ENCODE measurements around the gene ZNF318.

The ZNF318 gene

DNA sequence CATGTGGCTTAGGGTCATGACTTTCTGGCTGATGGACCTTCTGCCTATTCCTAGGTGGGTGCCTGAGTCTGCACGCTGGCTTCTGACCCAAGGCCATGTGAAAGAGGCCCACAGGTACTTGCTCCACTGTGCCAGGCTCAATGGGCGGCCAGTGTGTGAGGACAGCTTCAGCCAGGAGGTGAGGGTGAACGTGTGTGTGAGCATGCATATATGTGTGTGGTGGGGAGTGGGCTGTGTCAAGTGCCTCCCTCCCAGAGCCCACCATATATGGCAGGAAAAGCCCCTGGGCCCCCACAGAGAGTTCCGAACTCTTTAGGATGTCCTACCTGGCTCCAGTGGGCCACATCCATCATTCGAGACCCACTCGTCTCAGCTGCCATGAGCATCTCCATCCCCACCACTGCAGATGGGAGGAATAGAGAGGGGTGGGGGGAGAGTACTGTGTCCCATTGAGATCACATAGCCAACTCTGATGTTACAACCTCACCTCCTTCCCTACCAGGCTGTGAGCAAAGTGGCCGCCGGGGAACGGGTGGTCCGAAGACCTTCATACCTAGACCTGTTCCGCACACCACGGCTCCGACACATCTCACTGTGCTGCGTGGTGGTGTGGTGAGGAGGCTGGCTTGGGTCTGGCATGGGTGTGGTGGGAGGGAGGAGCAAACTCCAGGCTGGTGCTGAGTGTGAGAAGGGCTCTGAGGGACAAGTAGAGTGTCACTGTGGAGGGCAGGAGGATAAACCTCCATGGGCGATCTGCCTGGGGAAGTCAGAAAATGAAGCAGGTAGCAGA, 68.2 kb downstream of the ZNF318 start:
- DNase-seq (ENCODE audit: low read depth), result no peak

DNA sequence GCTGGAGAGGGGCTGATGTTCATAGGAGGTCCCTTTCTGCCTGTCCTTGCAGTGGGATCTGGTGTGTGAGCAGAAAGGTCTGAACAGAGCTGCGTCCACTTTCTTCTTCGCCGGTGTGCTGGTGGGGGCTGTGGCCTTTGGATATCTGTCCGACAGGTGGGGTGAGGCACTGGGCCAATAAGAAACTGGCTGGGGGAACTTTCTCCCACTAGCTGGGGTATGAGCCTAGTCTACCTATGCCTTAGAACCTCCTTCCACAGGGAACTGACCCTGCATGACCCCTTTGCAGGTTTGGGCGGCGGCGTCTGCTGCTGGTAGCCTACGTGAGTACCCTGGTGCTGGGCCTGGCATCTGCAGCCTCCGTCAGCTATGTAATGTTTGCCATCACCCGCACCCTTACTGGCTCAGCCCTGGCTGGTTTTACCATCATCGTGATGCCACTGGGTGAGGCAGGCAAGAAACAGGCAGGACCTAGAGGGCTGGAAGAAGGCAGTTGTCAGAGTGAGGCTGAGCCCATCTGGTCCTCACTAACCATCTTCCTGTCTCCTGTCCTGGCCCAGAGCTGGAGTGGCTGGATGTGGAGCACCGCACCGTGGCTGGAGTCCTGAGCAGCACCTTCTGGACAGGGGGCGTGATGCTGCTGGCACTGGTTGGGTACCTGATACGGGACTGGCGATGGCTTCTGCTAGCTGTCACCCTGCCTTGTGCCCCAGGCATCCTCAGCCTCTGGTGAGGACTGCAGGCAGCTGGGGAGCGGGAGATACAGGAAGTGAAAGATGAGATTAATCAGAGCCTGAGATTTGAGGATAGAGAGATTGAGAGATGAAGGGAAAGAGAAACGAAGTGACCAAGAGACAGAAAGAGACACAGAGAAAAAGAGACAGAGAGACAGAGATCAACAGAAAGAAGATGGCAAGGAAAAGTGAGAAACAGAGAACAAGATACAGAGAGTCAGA, 69.8 kb downstream of the ZNF318 start:
- no peak for DNase-seq (ENCODE audit: low read depth)

DNA sequence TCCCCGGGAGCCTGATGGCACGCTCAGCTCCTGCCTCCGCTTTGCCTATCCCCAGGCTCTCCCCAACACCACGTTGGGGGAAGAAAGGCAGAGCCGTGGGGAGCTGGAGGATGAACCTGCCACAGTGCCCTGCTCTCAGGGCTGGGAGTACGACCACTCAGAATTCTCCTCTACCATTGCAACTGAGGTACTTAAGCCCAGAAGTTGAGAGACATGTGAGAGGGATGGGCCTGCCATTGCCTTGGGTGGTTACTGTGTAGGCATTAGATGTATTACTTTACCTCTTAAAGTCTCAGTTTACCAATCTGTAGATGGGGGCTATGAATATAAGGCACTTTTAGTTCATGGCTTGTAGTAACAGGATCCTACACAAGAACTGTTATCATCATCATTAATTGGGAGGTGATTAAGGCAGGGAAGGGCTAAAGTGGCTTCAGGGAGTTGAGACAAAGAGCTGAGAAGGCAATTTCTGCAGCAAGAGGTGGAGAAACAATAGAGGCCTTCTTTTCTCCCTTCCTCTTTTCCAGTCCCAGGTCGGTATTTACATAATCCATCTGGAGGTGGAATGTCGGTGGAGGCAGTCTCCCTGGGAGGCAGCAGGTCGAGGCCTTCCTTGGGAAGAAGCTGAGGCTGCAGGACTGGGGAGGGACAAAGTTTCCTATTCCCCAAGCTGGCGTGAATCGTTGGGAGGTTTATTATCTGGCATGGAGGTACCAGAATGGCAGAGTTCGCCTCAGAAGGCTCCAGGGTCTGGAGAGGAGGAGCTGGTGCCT, 70.7 kb downstream of the ZNF318 start:
- DNase-seq (ENCODE audit: low read depth), result no peak

DNA sequence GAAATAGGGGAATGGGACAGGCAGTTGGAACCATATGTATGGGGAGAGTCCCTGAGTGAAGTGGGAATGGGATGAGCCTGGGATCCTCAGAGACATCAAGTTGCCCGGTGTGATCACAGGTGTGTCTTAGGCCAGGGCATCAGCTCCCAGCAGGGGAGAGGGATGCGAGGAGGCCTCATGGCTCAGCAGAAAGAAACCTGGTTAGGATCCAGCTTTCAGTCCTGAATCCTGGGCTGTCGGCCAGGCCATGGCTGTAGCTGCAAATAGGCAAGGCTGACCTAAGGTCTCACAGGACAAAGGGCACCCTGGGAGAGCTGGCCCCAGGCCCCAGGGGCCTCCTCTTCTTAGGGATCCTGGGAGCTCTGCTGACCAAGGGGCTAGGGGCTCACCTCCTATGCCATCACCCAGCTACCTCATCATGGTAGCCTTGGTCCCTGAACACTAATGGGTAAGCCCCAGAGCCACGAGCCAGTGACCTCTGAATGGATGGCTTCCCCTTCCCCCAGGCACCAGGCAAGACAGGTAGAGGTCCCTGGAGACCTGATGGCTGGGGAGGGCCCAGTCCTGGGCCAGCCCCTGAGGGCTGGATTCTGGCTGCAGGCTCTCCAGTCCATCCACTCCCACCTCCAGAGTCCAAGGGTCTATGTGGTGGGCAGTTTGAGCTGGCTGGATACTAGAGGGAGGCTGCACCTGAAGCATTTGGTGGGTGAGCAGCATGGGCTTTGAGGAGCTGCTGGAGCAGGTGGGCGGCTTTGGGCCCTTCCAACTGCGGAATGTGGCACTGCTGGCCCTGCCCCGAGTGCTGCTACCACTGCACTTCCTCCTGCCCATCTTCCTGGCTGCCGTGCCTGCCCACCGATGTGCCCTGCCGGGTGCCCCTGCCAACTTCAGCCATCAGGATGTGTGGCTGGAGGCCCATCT, 71.5 kb downstream of the ZNF318 start, which contains the start of gene SLC22A7:
SLC22A7 (plus strand) TSS at position 617 of the 921 bp plus-strand sequence; CDS start at position 716, 99 bp downstream.
- DNase-seq (ENCODE audit: low read depth), result no peak

DNA sequence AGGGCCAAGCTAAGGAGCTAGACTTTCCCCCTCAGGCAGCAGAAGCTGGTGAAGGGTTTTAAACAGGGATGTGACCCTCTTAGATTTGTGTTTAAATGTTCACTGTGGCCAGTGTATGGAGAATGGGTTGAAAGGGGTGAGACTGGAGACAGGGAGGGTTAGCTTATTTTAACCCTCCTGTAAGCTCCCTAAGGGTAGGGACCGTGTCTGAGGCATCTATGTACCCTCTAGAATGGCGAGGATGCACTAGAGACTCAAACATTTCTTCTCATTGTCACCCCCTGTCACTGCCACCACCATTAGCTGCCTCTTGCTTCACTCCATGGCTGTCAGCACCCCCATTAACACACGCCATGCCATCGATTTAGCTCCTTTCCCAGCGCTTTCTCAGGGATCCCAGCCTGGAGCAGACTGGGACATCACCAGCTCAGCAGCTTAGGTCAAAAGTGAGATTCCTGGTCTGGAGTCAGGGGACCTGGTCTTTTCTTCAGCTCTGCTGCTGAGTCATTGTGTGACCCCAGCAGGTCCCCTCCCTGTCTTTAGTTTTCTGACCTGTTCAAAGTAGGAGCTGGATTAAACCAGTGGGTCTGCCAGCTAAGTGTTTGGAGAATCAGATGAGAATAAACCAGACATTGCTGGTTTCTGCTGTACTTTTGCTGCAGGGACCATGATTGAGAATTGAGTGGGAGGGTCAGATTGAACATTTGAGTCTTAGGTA, 72.5 kb downstream of the ZNF318 start:
- DNase-seq (ENCODE audit: low read depth), result no peak

DNA sequence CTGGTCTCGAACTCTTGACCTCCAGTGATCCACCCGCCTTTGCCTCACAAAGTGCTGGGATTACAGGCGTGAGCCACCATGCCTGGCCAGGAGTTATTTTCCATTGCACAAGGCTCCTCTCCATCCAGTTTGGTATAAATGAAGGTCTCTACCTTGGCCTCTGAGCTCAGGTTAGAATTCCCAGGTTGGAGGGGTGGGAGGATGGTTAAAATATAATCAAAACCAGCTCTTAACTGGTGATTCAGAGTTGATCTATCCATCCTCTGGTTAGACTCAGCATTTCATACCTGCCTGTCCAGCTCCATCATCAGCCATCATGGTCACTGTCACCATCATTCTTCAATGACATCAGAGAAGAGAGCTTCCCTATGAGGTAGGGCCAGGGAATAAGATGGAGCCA, 74.0 kb downstream of the ZNF318 start:
- DNase-seq (ENCODE audit: low read depth), result no peak

DNA sequence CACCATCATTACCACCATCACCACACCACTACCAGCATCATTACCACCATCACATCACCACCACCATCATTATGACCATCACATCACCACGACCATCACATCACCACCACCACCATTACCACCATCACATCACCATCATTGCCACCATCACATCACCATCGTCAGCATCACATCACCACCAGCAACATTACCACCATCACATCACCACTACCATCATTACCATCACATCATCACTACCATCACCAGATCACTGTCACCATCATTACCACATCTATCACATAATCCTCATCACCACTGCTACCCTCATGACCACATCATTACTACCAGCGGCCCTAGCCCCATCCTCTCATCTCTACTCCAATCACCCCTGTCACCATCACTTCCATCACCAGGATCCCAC, 74.9 kb downstream of the ZNF318 start:
- no peak for DNase-seq (ENCODE audit: low read depth)

DNA sequence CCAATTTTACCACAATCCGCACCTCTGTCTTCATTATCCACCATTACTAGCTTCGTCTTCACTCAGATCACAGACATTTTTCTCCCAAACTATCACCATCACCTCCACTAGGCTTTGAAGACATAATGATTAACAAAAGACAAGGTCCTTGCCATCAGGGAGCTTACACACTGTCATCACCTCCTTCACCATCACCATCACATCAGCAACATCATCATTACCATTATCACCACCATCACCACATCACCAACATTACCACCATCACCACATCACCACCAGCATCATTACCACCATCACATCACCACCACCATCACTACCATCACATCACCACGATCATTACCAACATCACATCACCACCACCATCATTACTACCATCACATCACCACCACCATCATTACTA, 75.7 kb downstream of the ZNF318 start:
- no peak for DNase-seq (ENCODE audit: low read depth)

DNA sequence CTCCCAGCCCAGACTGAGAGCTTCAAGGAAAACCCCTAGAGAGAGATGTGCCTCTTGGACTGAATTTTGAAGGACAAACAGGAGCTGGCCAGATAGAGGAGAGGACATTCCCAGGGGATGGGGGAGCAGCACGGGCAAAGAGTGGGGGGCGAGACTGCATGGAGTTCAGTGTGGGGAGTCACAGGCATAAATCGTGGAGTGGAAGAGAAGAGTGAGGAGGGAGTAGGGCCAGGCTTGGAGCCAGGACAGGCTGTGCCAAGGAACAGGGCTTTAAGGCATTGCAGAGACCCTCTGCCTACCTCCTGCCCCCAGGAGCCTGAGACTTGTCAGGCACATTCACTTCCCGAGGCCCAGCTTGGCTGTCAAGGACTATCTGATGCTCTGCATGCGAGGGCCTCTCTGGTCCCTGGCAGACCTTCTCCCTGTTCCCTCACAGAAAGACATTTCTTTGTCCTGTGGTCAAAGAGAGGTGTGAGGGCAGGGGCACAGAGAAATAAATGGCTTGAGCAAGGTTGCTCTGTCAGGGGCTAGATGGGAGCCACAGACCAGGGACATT, 76.6 kb downstream of the ZNF318 start:
- DNase-seq (ENCODE audit: low read depth), result no peak

DNA sequence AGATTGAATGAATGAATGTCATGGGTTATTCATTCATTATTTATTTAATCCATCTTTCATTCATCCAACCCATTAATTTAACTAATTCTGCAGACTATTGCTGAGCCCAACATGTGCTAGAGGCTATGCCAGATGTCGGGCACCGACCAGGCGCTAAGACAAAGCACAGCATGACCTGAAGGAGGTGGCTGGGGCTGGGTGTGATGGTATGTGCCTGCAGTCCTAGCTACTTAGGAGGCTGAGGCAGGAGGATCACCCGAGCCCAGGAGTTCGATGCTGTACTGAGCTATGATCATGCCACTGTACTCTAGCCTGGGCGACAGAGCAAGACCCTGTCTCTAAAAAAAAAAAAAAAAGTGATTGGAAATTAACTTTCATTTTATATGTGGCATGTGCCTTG, 77.1 kb downstream of the ZNF318 start:
- DNase-seq (ENCODE audit: low read depth), result no peak

DNA sequence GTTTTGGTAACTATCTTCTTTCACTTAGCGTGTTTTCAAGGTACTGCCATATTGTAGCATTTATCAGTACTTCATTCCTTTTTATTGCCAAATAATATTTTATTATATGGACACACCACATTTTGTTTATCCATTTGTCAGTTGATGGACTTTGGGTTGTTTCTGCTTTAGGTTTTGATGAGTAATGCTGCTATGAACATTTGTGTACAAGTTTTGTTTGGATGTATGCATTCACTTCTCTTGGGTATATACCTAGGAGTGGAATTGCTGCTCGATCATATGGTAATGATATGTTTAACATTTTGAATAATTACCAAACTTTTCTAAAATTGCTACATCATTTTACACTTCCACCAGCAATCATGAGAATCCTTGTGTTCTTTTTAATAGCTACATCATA, 77.7 kb downstream of the ZNF318 start:
- no peak for DNase-seq (ENCODE audit: low read depth)

DNA sequence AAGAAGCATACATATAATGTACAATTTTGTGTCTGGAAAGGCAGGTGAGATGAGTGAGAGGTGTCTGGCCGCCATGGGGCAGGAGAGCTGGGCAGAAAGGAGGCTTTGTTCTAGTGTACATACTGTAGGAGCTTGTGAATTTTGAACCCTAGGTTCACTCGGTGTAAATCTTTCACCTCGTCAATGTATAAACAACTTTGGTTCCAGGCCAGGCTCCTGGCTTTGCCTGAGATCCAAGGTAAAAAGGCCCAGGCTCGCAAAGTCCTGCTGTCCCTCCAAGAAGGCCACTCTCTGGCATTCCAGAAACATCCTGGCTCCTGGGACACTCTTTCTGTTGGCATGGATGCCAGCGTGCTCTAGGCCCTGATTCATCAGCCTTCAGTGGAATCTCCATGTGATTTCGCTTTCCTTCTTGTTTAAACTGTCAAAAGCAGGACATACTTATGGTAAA, 78.5 kb downstream of the ZNF318 start:
- DNase-seq (ENCODE audit: low read depth), result no peak

DNA sequence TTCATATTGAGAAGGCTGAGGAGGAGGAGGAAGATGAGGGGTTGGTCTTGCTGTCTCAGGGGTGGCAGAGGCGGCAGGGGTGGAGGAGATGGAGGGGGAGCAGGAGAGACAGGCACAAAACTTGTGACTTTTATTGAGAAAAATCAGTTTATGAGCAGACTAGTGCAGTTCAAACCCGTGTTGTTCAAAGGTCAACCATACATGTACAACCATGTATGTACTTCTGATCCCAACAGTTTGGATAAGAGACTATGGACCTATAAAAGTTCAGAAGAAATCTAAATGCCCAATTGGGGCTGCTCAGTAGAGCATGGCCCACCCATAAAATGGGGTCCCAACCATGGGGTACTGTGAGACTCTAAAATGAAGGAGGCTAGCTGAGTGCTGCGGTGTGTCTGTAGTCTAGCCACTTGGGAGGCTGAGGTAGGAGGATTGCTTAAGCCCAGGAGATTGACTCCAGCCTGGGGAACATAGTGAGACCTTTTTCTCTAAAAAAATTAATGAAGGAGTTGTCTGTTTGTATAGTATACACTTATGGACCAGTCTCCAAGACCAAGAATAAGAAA, 79.0 kb downstream of the ZNF318 start:
- no peak for DNase-seq (ENCODE audit: low read depth)

DNA sequence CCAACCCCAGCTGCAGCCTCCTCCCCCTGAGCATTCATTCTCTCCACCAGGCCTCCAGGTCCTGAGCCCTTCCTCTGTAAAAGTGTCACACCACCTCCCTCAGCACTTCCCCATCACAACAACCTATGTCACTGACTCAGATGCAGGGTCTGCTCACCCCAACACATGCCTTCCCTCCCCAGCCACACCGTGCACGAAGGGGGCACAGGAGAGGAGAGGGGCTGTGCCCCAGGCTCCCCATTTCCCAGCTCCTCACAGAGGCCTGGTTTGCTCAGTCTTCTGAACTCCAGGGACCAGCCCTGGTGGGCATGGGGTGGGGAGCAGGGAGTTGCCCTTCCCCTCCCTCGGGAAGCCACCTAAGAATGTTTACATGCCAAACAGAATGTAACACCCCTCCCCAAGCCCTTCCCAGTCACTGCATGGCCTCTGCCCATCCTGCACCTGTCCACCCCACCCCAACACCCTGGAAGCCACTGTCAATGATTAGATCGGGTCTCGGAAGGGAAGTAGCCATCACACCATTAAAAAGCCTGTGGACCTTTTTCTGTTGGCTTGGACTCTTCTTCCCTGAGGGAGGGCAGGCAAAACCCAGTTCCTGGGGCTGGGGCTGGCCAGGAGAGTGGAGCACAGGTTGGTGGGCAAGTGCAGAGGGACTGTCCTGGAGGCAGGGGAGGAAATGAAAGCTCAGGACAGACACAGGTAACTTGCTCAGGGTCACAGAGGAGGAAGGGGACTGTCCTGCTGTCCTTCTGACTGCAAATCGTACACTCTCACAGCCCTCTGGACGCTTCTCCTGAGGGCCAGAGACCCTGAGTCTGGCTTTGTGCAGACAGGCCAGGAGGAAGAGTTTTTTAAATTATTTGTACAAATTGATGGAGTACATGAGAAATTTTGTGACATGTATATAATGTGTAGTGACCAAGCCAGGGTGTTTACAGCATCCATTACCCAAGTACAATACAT, 81.4 kb downstream of the ZNF318 start:
- DNase-seq (ENCODE audit: low read depth), result no peak

DNA sequence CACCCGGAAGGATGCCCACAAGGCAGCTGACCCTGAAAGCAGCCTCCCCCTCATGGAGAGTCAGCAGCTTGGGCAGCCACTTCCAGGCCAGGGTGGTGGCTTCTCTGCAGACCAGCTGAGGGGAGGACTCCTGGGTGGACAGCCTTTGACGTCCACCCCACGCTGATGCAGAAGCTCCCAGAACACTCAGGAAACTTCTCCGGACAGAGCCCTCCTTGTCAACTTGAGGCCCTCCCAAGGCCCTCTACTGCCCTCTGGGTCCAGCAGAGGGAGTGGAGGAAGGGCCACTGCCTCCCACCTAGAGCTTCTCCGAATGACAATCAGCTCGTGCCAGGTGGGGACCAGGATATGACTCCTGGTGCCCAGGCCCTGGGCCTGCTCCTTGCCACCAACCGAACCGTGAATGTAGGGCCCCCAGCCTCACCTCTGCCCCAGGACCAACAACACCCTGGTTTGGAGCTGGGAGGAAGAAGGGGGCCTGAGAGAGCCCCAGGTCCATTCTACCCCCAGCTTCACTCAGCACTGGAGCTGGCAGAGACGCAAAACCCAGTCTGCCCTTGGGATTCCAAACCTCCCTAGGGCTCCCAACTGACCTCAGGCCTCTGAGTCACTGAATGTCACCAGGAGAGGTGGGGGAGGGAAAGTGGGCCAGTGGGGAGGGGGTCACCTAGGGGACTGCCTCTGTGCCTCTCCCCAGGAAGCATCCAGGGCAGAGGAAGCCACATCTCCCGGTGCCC, 82.3 kb downstream of the ZNF318 start:
- DNase-seq (ENCODE audit: low read depth), result no peak

DNA sequence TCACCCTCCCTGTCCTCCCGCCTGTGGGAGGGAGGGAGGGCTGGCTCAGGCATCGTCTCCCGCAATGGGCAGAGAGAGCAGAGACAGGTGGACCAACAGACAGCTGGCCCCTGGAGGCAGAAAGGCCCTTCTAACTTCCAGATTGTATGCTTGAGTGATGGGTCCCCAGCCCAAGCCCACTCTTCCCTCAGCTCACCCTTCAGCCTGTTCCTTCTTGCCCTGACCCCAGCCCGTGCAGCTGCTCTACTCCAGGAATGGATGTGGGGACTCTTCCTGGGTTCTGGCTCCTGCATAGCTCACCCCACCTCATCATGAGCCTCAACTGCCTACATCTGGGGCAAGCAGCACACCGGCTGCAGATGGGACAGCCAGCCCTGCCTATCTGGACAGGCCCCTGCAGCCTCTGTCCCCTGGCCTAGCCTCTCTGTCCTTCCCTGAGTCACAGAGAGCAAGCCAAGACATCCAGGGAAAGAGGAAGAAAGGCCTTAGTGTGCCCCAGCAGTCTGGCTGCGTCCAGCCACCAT, 82.9 kb downstream of the ZNF318 start:
- DNase-seq (ENCODE audit: low read depth), result no peak

All from CMK (cell line).